Tibial nerve (tissue), 3 donors: Measurements from ENCODE around the gene MAGI2.

Experiments
- CTCF ChIP-seq, 5 experiments: fragments of 200-600 bp in 3 of 5; fragments of 450-650 bp in 2 of 5; sonication (generic) in 3 of 5; IDR thresholded peaks; one replicate each; pipeline ENCODE4 v1.5.1; 2016 to 2019; ENCODE audit warnings: antibody characterized with exemption in 5 of 5, mild to moderate bottlenecking in 3 of 5, moderate library complexity in 2 of 5
- POLR2A ChIP-seq, 2 donors: fragments of 450-650 bp; IDR thresholded peaks; one replicate each; pipeline ENCODE4 v1.6.1; 2017; ENCODE audit warnings: antibody characterized with exemption in 2 of 2, mild to moderate bottlenecking in 2 of 2, moderate library complexity in 2 of 2

GRCh38 chr7:78605119-78605518 lies 848.3 kb downstream of the MAGI2 start:
- TF ChIP-seq CTCF (IDR thresholded peaks at IDR 0.05) (no peak), POLR2A (IDR thresholded peaks at IDR 0.05) (no peak)
